ENCODE measurements around the gene NME8. TPM values are rescaled to one million over a fixed set of nuclear protein-coding genes. Genes with fewer than 3 reads are reported as not detected.
A peak's percentile ranks its signal among the peaks of the same experiment; 100 is the strongest.

The NME8 gene
- total RNA-seq, 1 donor from 2014 or later, result 9.0 TPM

DNA sequence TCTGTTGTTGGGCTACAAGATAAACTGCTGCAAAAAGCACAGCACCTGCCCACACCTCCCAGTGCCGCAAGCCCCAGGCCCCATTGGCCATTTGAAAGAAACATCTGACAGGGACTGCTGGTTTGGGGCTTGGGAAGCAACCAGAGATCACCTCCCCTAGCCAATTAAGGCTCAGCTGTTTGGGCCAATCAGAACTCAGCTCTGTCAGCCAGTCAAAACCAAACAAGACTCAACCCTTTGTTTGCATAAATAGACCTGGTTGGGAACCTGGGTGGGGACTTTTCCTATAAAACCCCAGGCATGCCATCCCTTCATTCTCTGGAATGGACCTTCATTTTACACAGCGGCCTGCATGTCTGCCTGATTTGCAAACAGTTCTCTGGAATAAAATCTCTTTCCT is 17.2 kb upstream of the NME8 start:
- DNase-seq (ENCODE audit: low spot score), result peak; percentile 5
- Mint-ChIP-seq H3K27ac (no peak overlapping the region), H3K36me3 (no peaks in the 10 kb centered on the region), H3K9me3 (no peaks in the 10 kb centered on the region), H3K4me3 (no peak overlapping the region), H3K27me3 (ENCODE audit: insufficient read depth, low read depth) (peaks cover 2% of the 10 kb centered on the region), H3K4me1 (no peaks in the 10 kb centered on the region)
- Histone ChIP-seq H3K36me3 (no peaks in the 10 kb centered on the region), H2AFZ (replicated peaks) (peak overlapping the region; percentile 22), H3K4me3 (no peak overlapping the region), H4K20me1 (ENCODE audit: low read depth) (no peaks in the 10 kb centered on the region), H3K79me2 (ENCODE audit: low read depth) (no peaks in the 10 kb centered on the region), H3K27me3 (no peaks in the 10 kb centered on the region), H3K27ac (no peak overlapping the region), H3K4me1 (no peaks in the 10 kb centered on the region), H3K9ac (no peak overlapping the region), H3K4me2 (no peak overlapping the region), H3F3A (ENCODE audit: low read depth) (no peaks in the 10 kb centered on the region), H3K9me3 (ENCODE audit: low read depth) (no peaks in the 10 kb centered on the region)
- TF ChIP-seq EZH2phosphoT487 (IDR thresholded peaks at IDR 0.05) (no peak), EZH2 (IDR thresholded peaks at IDR 0.05) (no peak)
- TF ChIP-seq, protein P1, sequence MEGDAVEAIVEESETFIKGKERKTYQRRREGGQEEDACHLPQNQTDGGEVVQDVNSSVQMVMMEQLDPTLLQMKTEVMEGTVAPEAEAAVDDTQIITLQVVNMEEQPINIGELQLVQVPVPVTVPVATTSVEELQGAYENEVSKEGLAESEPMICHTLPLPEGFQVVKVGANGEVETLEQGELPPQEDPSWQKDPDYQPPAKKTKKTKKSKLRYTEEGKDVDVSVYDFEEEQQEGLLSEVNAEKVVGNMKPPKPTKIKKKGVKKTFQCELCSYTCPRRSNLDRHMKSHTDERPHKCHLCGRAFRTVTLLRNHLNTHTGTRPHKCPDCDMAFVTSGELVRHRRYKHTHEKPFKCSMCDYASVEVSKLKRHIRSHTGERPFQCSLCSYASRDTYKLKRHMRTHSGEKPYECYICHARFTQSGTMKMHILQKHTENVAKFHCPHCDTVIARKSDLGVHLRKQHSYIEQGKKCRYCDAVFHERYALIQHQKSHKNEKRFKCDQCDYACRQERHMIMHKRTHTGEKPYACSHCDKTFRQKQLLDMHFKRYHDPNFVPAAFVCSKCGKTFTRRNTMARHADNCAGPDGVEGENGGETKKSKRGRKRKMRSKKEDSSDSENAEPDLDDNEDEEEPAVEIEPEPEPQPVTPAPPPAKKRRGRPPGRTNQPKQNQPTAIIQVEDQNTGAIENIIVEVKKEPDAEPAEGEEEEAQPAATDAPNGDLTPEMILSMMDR (IDR thresholded peaks at IDR 0.05), result no peak

DNA sequence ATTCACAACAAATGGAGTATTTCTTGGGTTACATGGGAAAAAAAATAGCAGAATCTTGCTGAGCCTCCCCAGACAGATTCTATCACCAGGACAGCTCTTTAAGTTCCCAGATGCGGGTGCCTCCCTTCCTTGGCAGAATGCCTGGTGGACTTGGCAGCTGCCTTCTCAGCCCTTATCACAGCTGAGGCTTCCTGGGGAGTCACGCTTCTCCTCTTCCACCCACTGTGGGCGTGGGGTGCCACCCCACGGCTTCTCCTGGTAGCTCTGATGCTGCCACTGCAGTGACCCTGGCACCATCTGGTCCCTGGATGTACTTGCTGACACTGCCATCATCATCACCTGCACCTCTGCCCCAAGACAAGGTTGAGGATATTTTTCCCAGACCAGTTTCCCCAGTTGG is 16.2 kb upstream of the NME8 start:
- Histone ChIP-seq H3K79me2 (ENCODE audit: low read depth) (no peaks in the 10 kb centered on the region), H3K9ac (no peak overlapping the region), H3K36me3 (no peaks in the 10 kb centered on the region), H4K20me1 (ENCODE audit: low read depth) (no peaks in the 10 kb centered on the region), H3K4me3 (no peak overlapping the region), H3K27ac (no peak overlapping the region), H3K9me3 (ENCODE audit: low read depth) (no peaks in the 10 kb centered on the region), H3K4me1 (no peaks in the 10 kb centered on the region), H2AFZ (replicated peaks) (no peak overlapping the region), H3K4me2 (no peak overlapping the region), H3K27me3 (no peaks in the 10 kb centered on the region), H3F3A (ENCODE audit: low read depth) (no peaks in the 10 kb centered on the region)
- DNase-seq (ENCODE audit: low spot score), result no peak
- Mint-ChIP-seq H3K27ac (no peak overlapping the region), H3K27me3 (ENCODE audit: insufficient read depth, low read depth) (peaks cover 2% of the 10 kb centered on the region), H3K4me1 (no peaks in the 10 kb centered on the region), H3K36me3 (no peaks in the 10 kb centered on the region), H3K9me3 (no peaks in the 10 kb centered on the region), H3K4me3 (no peak overlapping the region)
- TF ChIP-seq, protein P1 (IDR thresholded peaks at IDR 0.05), result no peak
- TF ChIP-seq EZH2phosphoT487 (IDR thresholded peaks at IDR 0.05), result no peak
- TF ChIP-seq EZH2 (IDR thresholded peaks at IDR 0.05), result no peak

DNA sequence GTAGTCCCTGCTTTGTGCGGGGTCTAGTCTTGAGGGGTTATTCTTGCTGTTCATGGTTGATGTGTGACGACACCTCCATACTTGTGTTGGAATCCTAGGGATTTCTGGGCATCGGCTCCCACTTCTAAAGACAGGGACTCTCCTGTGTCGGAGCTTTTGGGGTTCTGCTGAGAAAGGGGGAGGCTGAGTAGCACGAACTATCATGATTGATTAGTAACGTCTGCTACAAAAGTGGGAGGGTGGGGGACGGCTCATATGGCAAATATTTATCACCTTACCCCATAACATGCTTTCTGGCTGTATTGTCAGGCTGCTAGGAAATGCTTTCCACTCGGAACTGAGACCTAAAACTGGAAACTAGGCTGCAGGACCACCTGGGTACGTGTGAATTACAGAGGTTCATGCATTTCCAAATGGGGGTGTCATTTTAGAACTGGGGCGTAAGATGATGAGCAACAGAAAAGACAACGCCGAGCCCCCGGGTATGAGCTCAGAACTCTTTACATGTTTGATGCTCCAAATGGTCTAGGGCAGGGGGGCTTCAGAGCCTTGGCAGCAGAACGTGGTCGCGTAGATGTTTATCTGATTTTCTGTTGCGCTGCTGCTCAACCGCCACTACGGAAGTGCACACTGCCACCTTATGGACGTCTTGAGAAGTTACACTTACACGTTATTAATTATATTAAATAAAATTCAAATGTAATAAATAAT is 15.1 kb upstream of the NME8 start:
- no peaks in the 10 kb centered on the region for H3K9me3 ChIP-seq (ENCODE audit: low read depth)
- H3F3A ChIP-seq (ENCODE audit: low read depth), result no peaks in the 10 kb centered on the region
- H3K36me3 ChIP-seq, result no peaks in the 10 kb centered on the region
- H3K9ac ChIP-seq, result no peak overlapping the region
- peaks cover 2% of the 10 kb centered on the region for H3K27me3 Mint-ChIP-seq (ENCODE audit: insufficient read depth, low read depth)
- no peaks in the 10 kb centered on the region for H3K79me2 ChIP-seq (ENCODE audit: low read depth)
- H3K4me2 ChIP-seq, result peak overlapping the region; percentile 33
- DNase-seq (ENCODE audit: low spot score), result peak; percentile 81
- TF ChIP-seq EZH2 (IDR thresholded peaks at IDR 0.05), result no peak
- TF ChIP-seq, protein P1 (IDR thresholded peaks at IDR 0.05), result peak; percentile 76
- peak overlapping the region; percentile 69 for H2AFZ ChIP-seq (replicated peaks)
- H3K27ac ChIP-seq, result no peak overlapping the region
- H3K27me3 ChIP-seq, result no peaks in the 10 kb centered on the region
- H3K4me1 Mint-ChIP-seq, result no peaks in the 10 kb centered on the region
- no peak overlapping the region for H3K4me3 Mint-ChIP-seq
- no peaks in the 10 kb centered on the region for H3K36me3 Mint-ChIP-seq
- H3K4me1 ChIP-seq, result no peaks in the 10 kb centered on the region
- no peak overlapping the region for H3K27ac Mint-ChIP-seq
- H3K9me3 Mint-ChIP-seq, result no peaks in the 10 kb centered on the region
- H4K20me1 ChIP-seq (ENCODE audit: low read depth), result no peaks in the 10 kb centered on the region
- no peak overlapping the region for H3K4me3 ChIP-seq
